SK-N-SH treated with all-trans-retinoic acid at 6 μM for 48 hours (cell line): Measurements from ENCODE around the gene DUSP14.

ENCODE experiments used
- ATAC-seq: fragments of 200-7000 bp; cut with Tn5 transposase; 3 replicates; pipeline ENCODE4 v1.9.1; 2020; ENCODE audit warnings: mild to moderate bottlenecking, moderate library complexity
- ARNTL ChIP-seq: fragments of 450-650 bp; formaldehyde crosslinking; IDR thresholded peaks from 2 replicates; pipeline ENCODE4 v1.5.0; 2020; ENCODE audit warnings: low read depth, mild to moderate bottlenecking, moderate library complexity, borderline replicate concordance
- BACH2 ChIP-seq: fragments of 250-450 bp; sonication (Bioruptor Pico); IDR thresholded peaks from 2 replicates; pipeline ENCODE4 v1.9.0; 2021; ENCODE audit warnings: mild to moderate bottlenecking, borderline replicate concordance
- CSDC2 ChIP-seq: fragments of 250-450 bp; sonication (Bioruptor Pico); IDR thresholded peaks from 2 replicates; pipeline ENCODE4 v1.5.0; 2020; ENCODE audit warnings: mild to moderate bottlenecking, moderate library complexity
- ESRRG ChIP-seq: fragments of 250-450 bp; sonication (Bioruptor Pico); IDR thresholded peaks from 2 replicates; pipeline ENCODE4 v1.6.1; 2021; ENCODE audit warnings: mild to moderate bottlenecking
- GLIS3 ChIP-seq: fragments of 250-450 bp; sonication (Bioruptor Pico); IDR thresholded peaks from 2 replicates; pipeline ENCODE4 v1.5.0; 2020; ENCODE audit warnings: mild to moderate bottlenecking, moderate library complexity
- ISL1 ChIP-seq: fragments of 250-450 bp; sonication (Bioruptor Pico); IDR thresholded peaks from 2 replicates; pipeline ENCODE4 v2.1.2; 2022; ENCODE audit warnings: mild to moderate bottlenecking, moderate library complexity
- PPARA ChIP-seq: fragments of 250-450 bp; sonication (Bioruptor Pico); IDR thresholded peaks from 2 replicates; pipeline ENCODE4 v1.5.0; 2020; ENCODE audit warnings: mild to moderate bottlenecking, borderline replicate concordance
- SNAI2 ChIP-seq: fragments of 250-450 bp; sonication (Bioruptor Pico); IDR thresholded peaks from 2 replicates; pipeline ENCODE4 v1.5.0; 2020; ENCODE audit warnings: mild to moderate bottlenecking, moderate library complexity
- TCF4 ChIP-seq: fragments of 250-450 bp; sonication (Bioruptor Pico); IDR thresholded peaks from 2 replicates; pipeline ENCODE4 v1.8.0; 2021; ENCODE audit warnings: mild to moderate bottlenecking, moderate library complexity, borderline replicate concordance
- TOX ChIP-seq: fragments of 250-450 bp; sonication (Bioruptor Pico); IDR thresholded peaks from 2 replicates; pipeline ENCODE4 v1.8.0; 2021; ENCODE audit warnings: mild to moderate bottlenecking, moderate library complexity, borderline replicate concordance
- ZC3H10 ChIP-seq: fragments of 250-450 bp; sonication (Bioruptor Pico); IDR thresholded peaks from 2 replicates; pipeline ENCODE4 v1.5.1; 2021; ENCODE audit warnings: mild to moderate bottlenecking, moderate library complexity
- ZFP30 ChIP-seq: fragments of 450-650 bp; formaldehyde crosslinking; IDR thresholded peaks from 2 replicates; pipeline ENCODE4 v1.5.0; 2022; ENCODE audit warnings: mild to moderate bottlenecking, moderate library complexity
- ZNF565 ChIP-seq: fragments of 450-650 bp; formaldehyde crosslinking; conservative IDR thresholded peaks from 2 replicates; pipeline ENCODE4 v1.5.0; 2020; ENCODE audit warnings: low read depth, mild to moderate bottlenecking, moderate library complexity
- ZNF70 ChIP-seq: fragments of 450-650 bp; formaldehyde crosslinking; IDR thresholded peaks from 2 replicates; pipeline ENCODE4 v1.5.0; 2020; ENCODE audit warnings: mild to moderate bottlenecking, moderate library complexity
- ZNF8 ChIP-seq: fragments of 450-650 bp; formaldehyde crosslinking; IDR thresholded peaks from 2 replicates; pipeline ENCODE4 v1.5.0; 2020; ENCODE audit warnings: mild to moderate bottlenecking, moderate library complexity
- TF ChIP-seq, protein P1 (sequence below): fragments of 250-450 bp; sonication (Bioruptor Pico); IDR thresholded peaks from 2 replicates; pipeline ENCODE4 v1.8.0; 2020; ENCODE audit warnings: mild to moderate bottlenecking, moderate library complexity, borderline replicate concordance
- TF ChIP-seq, protein P2 (sequence below): fragments of 250-450 bp; sonication (Bioruptor Pico); IDR thresholded peaks from 2 replicates; pipeline ENCODE4 v1.5.0; 2020; ENCODE audit warnings: mild to moderate bottlenecking, moderate library complexity
- TF ChIP-seq, protein P3 (sequence below): fragments of 250-450 bp; sonication (Bioruptor Pico); IDR thresholded peaks from 2 replicates; pipeline ENCODE4 v1.5.1; 2021; ENCODE audit warnings: mild to moderate bottlenecking, moderate library complexity
- TF ChIP-seq, protein P4 (sequence below): fragments of 250-450 bp; sonication (Bioruptor Pico); IDR thresholded peaks from 2 replicates; pipeline ENCODE4 v1.8.0; 2021; ENCODE audit warnings: low read depth, mild to moderate bottlenecking, moderate library complexity, borderline replicate concordance
- TF ChIP-seq, protein P5 (sequence below): fragments of 250-450 bp; sonication (Bioruptor Pico); IDR thresholded peaks from 2 replicates; pipeline ENCODE4 v1.5.1; 2020; ENCODE audit warnings: low read depth, mild to moderate bottlenecking, moderate library complexity

Gene DUSP14

DNA sequence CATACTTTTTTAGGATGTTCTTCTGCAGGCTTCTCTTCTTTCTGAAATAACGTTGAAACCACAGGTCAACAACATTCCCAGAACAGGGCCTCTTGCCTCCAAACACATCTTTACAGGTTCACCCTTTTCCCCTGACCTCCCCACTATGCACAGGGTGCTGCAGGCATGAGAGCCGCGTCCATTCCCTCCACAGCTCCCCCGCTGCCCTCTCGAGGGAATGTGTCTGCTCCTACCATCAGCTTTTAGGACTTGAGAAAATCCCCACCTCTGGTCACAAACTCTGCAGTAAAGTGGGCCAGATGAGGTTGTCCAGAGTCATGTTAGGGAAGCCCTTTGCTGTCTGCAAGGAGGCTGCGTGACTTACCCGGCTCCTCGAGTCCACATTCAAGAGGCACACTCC, 30.5 kb downstream of the DUSP14 start:
- TF ChIP-seq ZC3H10 (CRISPR knock-in tag) = no peak
- TF ChIP-seq PPARA (CRISPR knock-in tag) = no peak
- no peak for TF ChIP-seq ZFP30 (CRISPR knock-in tag)
- no peak for TF ChIP-seq TOX (CRISPR knock-in tag)
- TF ChIP-seq ZNF8 (CRISPR knock-in tag) = no peak
- TF ChIP-seq CSDC2 (CRISPR knock-in tag) = no peak
- TF ChIP-seq, protein P1, sequence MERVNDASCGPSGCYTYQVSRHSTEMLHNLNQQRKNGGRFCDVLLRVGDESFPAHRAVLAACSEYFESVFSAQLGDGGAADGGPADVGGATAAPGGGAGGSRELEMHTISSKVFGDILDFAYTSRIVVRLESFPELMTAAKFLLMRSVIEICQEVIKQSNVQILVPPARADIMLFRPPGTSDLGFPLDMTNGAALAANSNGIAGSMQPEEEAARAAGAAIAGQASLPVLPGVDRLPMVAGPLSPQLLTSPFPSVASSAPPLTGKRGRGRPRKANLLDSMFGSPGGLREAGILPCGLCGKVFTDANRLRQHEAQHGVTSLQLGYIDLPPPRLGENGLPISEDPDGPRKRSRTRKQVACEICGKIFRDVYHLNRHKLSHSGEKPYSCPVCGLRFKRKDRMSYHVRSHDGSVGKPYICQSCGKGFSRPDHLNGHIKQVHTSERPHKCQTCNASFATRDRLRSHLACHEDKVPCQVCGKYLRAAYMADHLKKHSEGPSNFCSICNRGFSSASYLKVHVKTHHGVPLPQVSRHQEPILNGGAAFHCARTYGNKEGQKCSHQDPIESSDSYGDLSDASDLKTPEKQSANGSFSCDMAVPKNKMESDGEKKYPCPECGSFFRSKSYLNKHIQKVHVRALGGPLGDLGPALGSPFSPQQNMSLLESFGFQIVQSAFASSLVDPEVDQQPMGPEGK (CRISPR knock-in tag) = no peak
- TF ChIP-seq ISL1 (CRISPR knock-in tag) = no peak
- no peak for TF ChIP-seq ZNF70 (CRISPR knock-in tag)
- no peak for TF ChIP-seq BACH2 (CRISPR knock-in tag)
- no peak for TF ChIP-seq TCF4 (CRISPR knock-in tag)
- no peak for ATAC-seq

DNA sequence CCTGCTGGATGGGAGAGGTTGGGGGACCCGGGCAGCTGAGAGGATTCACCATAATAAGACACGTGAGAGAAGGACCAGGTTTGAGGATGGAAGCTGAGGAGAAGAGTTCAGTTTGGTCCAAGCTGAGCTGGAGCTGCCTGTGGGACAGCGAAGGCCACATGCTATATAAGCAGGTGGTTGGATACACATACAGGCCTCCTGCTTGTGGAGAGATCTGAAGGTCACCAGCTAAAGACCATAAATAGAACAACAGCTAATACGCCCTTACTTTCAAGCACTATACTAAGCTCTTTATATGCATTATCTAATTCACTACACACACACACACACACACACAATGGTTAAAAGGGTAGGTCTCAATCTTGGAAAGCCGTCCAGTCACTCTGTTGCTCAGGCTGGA, 32.1 kb downstream of the DUSP14 start:
- ATAC-seq = no peak
- TF ChIP-seq SNAI2 (CRISPR knock-in tag) (no peak), ISL1 (CRISPR knock-in tag) (no peak), ZNF565 (CRISPR knock-in tag) (no peak), PPARA (CRISPR knock-in tag) (no peak), GLIS3 (CRISPR knock-in tag) (no peak), ESRRG (CRISPR knock-in tag) (no peak), ZNF8 (CRISPR knock-in tag) (no peak), TCF4 (CRISPR knock-in tag) (no peak), ZFP30 (CRISPR knock-in tag) (no peak), ZC3H10 (CRISPR knock-in tag) (no peak), ARNTL (CRISPR knock-in tag) (no peak)
- TF ChIP-seq, protein P2, sequence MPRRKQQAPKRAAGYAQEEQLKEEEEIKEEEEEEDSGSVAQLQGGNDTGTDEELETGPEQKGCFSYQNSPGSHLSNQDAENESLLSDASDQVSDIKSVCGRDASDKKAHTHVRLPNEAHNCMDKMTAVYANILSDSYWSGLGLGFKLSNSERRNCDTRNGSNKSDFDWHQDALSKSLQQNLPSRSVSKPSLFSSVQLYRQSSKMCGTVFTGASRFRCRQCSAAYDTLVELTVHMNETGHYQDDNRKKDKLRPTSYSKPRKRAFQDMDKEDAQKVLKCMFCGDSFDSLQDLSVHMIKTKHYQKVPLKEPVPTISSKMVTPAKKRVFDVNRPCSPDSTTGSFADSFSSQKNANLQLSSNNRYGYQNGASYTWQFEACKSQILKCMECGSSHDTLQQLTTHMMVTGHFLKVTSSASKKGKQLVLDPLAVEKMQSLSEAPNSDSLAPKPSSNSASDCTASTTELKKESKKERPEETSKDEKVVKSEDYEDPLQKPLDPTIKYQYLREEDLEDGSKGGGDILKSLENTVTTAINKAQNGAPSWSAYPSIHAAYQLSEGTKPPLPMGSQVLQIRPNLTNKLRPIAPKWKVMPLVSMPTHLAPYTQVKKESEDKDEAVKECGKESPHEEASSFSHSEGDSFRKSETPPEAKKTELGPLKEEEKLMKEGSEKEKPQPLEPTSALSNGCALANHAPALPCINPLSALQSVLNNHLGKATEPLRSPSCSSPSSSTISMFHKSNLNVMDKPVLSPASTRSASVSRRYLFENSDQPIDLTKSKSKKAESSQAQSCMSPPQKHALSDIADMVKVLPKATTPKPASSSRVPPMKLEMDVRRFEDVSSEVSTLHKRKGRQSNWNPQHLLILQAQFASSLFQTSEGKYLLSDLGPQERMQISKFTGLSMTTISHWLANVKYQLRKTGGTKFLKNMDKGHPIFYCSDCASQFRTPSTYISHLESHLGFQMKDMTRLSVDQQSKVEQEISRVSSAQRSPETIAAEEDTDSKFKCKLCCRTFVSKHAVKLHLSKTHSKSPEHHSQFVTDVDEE (CRISPR knock-in tag) = no peak
- TF ChIP-seq, protein P3, sequence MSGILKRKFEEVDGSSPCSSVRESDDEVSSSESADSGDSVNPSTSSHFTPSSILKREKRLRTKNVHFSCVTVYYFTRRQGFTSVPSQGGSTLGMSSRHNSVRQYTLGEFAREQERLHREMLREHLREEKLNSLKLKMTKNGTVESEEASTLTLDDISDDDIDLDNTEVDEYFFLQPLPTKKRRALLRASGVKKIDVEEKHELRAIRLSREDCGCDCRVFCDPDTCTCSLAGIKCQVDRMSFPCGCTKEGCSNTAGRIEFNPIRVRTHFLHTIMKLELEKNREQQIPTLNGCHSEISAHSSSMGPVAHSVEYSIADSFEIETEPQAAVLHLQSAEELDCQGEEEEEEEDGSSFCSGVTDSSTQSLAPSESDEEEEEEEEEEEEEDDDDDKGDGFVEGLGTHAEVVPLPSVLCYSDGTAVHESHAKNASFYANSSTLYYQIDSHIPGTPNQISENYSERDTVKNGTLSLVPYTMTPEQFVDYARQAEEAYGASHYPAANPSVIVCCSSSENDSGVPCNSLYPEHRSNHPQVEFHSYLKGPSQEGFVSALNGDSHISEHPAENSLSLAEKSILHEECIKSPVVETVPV = no peak
- TF ChIP-seq, protein P1 (CRISPR knock-in tag) = no peak

DNA sequence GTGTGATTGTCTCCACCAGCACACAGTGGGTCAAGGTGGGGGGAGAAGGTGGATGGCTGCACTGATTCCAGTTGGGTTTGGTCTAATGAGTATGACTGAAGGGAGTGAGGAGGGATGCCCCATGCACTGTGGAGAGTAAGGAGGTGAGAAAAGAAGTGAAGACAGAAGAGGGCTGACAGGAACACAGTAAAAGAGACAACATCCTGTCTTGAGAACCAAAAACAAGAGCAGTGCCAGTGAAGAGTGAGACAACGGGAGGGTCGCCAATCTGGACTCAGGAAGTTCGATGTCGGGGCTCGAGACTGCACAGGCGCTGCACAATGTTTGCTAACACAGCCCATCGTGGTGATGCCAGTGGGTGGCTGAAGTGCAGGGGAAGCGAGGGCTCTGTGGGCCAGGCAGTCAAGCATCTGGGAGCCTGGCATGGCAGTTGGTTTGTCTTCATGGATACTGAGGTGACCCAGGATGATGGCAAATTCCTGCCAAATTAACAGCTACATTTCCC, 34.1 kb downstream of the DUSP14 start:
- no peak for ATAC-seq
- TF ChIP-seq SNAI2 (CRISPR knock-in tag) (no peak), GLIS3 (CRISPR knock-in tag) (no peak)

DNA sequence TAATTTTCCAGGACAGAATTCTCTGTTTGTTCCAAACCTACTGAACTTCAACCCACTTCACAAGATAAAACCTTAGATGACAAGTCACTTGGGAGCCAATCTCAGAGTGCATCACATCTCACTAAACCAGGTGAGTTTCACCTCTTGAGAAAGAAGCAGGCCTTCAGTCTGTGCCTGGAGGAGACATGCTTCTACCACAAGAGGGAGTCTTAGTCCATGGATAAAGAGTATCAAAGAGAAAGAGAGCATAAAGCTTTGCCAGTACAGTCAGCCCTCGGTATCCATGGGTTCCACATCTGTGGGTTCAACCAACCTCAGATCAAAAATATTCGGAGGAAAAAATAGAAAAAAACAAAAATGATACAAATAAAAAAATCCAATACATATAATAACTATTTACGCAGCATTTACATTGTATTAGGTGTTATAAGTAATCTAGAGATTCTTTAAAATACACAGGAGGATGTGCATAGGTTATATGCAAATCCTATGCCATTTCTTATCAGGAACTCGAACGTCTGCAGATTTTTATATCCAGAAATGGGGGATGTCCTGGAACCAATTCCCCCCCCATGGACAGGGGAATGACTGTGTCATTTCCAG, 37.7 kb downstream of the DUSP14 start:
- peak; percentile 95 for ATAC-seq
- TF ChIP-seq, protein P2 (CRISPR knock-in tag) = no peak
- TF ChIP-seq TOX (CRISPR knock-in tag) (no peak), ZC3H10 (CRISPR knock-in tag) (no peak), PPARA (CRISPR knock-in tag) (no peak)
- TF ChIP-seq, protein P4, sequence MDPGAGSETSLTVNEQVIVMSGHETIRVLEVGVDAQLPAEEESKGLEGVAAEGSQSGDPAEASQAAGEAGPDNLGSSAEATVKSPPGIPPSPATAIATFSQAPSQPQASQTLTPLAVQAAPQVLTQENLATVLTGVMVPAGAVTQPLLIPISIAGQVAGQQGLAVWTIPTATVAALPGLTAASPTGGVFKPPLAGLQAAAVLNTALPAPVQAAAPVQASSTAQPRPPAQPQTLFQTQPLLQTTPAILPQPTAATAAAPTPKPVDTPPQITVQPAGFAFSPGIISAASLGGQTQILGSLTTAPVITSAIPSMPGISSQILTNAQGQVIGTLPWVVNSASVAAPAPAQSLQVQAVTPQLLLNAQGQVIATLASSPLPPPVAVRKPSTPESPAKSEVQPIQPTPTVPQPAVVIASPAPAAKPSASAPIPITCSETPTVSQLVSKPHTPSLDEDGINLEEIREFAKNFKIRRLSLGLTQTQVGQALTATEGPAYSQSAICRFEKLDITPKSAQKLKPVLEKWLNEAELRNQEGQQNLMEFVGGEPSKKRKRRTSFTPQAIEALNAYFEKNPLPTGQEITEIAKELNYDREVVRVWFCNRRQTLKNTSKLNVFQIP (CRISPR knock-in tag) = no peak
- TF ChIP-seq, protein P5, sequence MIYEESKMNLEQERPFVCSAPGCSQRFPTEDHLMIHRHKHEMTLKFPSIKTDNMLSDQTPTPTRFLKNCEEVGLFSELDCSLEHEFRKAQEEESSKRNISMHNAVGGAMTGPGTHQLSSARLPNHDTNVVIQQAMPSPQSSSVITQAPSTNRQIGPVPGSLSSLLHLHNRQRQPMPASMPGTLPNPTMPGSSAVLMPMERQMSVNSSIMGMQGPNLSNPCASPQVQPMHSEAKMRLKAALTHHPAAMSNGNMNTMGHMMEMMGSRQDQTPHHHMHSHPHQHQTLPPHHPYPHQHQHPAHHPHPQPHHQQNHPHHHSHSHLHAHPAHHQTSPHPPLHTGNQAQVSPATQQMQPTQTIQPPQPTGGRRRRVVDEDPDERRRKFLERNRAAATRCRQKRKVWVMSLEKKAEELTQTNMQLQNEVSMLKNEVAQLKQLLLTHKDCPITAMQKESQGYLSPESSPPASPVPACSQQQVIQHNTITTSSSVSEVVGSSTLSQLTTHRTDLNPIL = no peak
